NCI-H1436 (cell line): ENCODE measurements around the gene CHD2.

Experiments
- DNase-seq: peaks from one replicate; lab custom pipeline; 2025; lab: John Stamatoyannopoulos, UW

The CHD2 gene

DNA sequence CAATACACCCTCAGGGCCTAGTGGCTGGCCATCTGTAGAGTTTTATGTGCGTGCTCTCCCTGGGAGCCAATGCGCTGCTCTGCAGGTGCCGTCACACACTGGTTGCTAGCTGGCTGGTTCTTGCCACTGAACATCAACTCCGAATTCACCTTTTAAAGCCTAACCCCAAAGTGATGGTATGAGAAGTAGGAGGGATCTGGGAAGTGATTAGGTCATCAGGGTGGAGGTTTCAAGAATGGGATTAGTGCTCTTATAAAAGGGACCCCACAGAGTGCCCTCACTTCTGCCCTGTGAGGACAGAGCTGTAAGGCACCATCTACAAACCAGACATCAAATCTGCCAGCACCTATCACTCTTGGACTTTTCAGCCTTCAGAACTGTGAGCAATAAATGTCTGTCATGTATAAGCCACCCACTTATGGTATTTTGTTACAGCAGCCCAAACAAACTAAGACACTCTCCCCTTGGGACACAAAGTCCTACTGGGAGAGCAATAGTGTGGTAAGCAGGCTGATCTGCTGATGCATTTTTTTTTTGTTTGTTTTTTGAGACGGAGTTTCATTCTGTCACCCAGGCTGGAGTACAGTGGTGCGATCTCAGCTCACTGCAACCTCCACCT, 168.6 kb downstream of the CHD2 start:
- DNase-seq, result no peak

DNA sequence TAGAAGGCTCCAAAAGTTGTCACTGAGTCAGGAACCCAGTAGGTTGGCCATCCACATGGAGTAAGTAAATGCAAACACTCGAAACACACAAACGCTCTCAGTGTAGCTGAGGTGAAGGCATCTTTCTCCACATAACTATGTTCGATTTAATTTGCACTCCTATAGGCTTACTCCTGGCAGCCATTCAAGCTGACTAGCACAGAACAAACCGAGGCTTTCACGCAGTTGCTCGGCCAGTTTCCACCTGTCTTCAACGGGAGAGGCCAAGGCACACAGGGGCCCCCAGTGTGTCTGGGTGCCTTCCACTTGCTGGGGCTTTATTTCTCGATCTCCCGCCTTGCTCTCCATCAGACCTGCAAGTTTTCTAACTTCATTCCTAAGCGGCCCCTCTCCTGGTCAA, 170.0 kb downstream of the CHD2 start:
- no peak for DNase-seq

DNA sequence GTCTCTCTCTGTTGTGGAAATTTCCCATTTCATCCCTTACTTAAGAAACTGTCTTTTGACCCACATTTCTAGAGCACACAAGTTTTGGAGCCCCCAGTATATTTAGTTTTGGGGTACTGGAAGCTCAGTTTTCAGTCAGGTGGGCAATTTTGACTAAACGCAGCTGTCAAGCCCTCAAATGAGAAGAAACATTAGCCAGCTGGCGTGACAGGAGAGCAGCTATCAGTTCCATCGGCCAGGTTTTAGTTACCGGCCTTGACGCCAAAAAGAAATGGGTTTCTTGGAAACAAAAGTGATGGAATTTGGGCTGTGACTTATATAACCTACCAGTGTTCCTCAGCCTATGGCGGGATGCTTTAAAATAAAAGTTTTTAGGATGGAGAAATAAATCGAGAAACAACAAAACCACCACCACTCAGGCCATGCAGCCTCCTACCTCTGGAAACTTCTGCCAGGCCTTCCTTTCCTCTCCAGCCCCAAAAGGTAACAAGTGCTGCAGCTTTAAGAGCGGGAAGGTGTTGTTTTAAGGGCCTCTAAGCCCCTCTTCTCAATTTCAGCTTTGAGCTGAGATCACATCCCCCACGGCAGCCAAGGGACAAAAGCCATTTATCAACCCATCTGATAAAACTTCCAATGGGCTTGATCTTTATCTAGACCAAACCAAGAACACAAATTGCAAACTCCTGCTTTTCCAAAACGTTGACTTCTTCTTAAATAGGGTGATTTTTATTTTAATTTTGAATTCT, 170.6 kb downstream of the CHD2 start:
- no peak for DNase-seq

DNA sequence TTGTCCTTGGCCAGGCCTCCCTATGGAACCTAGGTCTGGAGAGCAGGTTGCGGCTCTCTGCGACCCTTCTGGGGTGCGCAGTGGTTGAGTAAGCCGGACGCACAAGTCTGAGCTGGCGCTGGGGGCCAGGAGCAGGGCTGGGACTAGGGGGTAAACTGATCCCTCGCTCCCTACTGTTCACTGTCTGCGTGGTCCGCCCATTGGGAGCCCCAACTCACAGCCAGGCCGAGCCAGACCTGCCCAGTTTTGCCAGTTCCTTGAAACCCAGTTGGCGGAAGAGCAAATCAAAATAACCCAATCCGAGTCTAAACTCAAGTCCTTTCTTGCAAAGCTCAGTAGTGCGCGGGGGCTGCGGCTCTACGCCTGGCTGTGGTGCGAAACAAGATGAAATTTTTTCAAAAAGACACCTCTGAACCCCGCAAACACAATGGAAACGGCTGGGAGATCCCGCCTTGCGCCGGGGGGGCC, 171.4 kb downstream of the CHD2 start:
- DNase-seq, result no peak

DNA sequence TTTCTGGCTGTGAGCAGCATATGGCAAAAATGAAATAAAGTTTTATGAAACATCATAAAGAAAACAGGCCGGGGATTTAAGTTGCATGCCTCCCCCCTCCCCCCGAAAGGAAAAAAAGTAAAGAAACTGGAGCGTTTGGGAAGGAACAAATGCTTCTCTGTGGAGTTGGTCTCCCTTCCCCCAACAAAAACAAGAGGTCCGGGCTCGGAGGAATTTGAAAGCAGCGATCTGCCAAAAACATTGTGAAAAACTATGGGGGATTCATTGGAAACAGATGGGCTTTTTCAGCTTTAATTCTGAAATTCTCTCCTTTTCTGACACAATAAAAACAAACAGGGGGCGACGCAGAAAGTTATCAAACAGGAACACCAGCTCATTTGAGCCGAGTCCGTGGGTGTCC, 171.9 kb downstream of the CHD2 start:
- DNase-seq, result no peak

DNA sequence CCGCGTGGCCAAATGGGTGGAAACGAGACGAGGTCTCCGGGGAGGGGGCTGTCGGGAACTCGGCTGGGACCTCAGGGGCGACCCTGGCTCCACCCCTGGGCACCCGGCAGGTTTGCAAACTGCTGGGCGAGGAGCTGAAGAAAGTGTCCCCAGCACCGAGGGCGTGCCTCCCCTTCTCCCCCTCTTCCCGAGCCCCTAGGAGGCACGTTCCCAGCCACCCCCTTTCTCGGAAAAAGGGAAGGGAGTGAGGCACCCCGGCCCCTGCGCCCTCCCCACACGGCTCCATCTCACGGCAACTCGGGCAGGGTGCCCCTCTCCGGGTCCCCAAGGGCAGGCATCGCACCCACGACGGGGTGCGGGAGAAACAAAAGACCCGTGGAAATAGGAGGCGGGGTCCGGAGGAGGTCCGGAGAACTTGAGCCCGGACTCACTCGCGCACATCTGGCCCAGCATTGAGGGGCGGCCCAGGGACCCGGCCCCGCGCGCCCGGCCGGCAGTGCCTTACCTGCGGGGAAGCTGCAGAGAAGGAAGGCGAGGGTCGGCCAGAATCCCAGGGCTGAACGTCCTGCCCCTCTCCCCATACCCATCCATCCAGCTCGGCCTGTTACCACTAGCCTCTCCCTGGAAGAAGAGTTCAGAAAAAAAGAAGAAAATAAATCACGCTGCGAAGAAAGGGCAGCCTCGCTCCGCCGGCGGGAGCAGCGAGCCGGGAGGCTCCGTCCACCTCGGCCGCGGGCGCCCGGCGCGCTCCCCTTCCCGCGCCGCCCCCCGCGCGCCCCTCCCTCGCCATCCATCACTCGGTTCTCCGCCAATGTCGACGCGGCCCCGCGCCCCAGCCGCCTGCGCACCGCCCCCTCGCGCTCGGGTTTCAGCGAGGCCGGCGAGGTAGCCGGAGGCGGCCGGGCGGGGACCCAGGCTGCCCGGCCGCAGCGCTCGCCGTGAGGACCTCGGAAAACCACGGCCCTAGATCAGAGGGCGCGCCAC, 172.6 kb downstream of the CHD2 start:
- peak; percentile 38 for DNase-seq

DNA sequence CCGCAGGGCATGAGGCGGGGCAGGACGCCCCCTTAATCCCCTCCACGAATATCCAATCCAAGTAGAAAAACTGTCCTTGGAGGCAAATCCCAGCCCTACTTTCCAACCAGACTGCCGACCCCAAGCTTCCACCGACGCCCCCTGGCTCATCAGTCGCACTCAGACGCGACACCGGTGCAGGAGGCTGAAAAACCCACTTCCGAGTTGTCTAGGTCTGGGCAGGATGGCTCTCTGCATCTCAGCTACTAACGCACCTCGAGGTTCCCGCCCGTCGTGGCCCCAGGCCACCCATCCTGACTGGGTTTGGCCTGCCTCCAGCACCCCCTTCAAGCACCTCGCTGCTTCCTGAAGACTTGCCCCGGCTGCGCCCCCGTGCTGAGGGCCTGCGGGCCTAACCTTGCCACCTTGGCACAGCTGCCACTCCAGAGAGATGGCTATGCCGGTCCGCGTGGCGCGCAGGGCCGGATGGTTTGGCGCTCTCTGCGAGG, 173.4 kb downstream of the CHD2 start:
- no peak for DNase-seq

DNA sequence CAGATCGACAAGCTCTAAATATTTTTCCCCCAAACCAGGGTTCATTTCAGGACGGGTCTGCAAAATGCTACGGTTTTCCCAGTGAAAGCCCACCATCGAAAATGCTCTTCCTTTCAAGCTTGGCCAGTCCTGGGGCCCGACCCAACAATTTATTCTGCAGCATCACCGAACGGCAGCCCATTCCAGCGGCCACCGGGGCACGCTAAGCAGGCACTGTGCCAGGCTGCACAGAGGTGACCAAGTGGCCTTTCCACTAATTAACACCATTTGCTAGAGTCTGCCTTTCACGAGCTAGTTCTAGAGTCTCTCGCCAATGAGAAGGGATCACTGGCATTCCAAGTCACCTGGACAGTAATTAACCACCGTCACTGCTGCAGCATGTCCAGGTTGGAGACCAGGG, 174.5 kb downstream of the CHD2 start:
- no peak for DNase-seq

DNA sequence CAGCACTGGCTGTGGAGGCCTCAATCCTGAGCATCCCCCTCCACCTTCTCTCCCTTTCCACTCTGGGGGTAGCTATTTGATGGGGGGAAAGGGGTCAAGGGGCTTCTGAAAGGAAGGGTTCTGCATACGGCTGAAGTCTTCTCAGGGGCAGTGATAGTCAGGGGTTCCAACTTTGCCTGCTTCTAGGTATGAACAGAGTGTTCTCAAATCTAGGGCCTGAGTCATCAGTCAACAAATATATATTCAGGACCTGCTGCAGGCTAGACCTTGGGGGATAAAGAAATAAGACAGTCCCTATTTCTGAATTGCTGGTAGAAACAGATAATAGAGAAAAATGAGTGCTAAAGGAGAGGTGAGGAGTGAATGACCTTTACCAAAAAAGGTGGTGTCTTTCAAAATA, 176.1 kb downstream of the CHD2 start:
- no peak for DNase-seq

DNA sequence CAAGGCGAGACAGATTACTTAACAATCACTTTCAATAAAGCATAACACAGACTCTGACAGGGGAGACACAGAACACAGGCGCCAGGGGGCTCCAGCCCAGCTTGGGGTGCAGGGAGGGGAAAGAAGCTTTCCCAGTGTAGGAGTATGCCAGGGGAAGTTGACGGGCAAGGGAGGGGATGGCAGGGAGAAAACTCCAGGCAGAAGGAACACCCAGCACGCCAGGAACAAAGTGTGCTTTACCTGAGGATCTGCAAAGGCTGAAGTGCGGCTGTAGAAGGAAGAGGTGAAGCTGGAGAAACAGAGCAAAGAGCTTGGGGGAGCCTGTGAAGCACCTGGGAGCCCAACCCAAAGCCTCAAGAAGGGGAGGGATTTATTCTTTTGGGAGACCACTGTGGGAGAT, 176.8 kb downstream of the CHD2 start:
- DNase-seq, result no peak
